Liver (tissue), 9 donors: Measurements from ENCODE around the gene KAT7. TPM values are rescaled to one million over a fixed set of nuclear protein-coding genes. Genes with fewer than 3 reads are reported as not detected.

Experiments
- DNase-seq: peaks from one replicate; pipeline ENCODE4 v3.0.0-alpha.2; 2017; ENCODE audit warnings: low spot score
- H3K27ac ChIP-seq, 2 donors: one replicate each; pipeline ENCODE4 v1.7.0; 2013; ENCODE audit warnings: inconsistent platforms in 2 of 2, low read length in 2 of 2, control low read depth in 1 of 2, low read depth in 1 of 2, mild to moderate bottlenecking in 1 of 2
- H3K27me3 ChIP-seq, 4 donors: one replicate each; pipeline versions ENCODE4 v1.6.1 to v1.7.0; 2013; ENCODE audit warnings: low read length in 3 of 4, inconsistent platforms in 1 of 4, mild to moderate bottlenecking in 1 of 4, moderate library complexity in 1 of 4; ENCODE audit not compliant: control insufficient read depth in 4 of 4, insufficient read depth in 4 of 4
- H3K36me3 ChIP-seq, 4 donors: one replicate each; pipeline versions ENCODE4 v1.6.1 to v1.7.0; 2013; ENCODE audit warnings: low read length in 3 of 4, mild to moderate bottlenecking in 3 of 4, low read depth in 1 of 4, moderate library complexity in 1 of 4; ENCODE audit not compliant: control insufficient read depth in 4 of 4, insufficient read depth in 3 of 4
- H3K4me1 ChIP-seq, 4 donors: one replicate each; pipeline versions ENCODE4 v1.6.1 to v1.7.0; 2013; ENCODE audit warnings: low read length in 3 of 4, mild to moderate bottlenecking in 3 of 4, moderate library complexity in 1 of 4; ENCODE audit not compliant: control insufficient read depth in 4 of 4, insufficient read depth in 4 of 4
- H3K4me3 ChIP-seq, 3 donors: one replicate each; pipeline versions ENCODE4 v1.6.1 to v1.7.0; 2013; ENCODE audit warnings: low read length in 3 of 3, control low read depth in 1 of 3, low read depth in 1 of 3, mild to moderate bottlenecking in 1 of 3
- H3K9ac ChIP-seq, 2 donors: one replicate each; pipeline ENCODE4 v1.7.0; 2013; ENCODE audit warnings: low read length in 2 of 2, mild to moderate bottlenecking in 2 of 2, moderate library complexity in 2 of 2, control low read depth in 1 of 2, low read depth in 1 of 2
- H3K9me3 ChIP-seq, 4 donors: one replicate each; pipeline versions ENCODE4 v1.6.1 to v1.7.0; 2013; ENCODE audit warnings: low read length in 3 of 4; ENCODE audit not compliant: control insufficient read depth in 4 of 4
- ATF3 ChIP-seq: IDR thresholded peaks from 2 replicates; pipeline ENCODE4 v1.6.1; 2016; ENCODE audit warnings: antibody characterized with exemption
- CTCF ChIP-seq: fragments of 150-350 bp; IDR thresholded peaks from 2 replicates; pipeline ENCODE4 v1.5.1; 2017; ENCODE audit warnings: improper control_type of control experiment, low read depth, low read length; ENCODE audit not compliant: missing input control
- EGR1 ChIP-seq, 2 donors: IDR thresholded peaks; 2 replicates each; pipeline ENCODE4 v1.6.1; 2016 to 2018; ENCODE audit warnings: antibody characterized with exemption in 2 of 2, low read depth in 2 of 2
- FOXA1 ChIP-seq: IDR thresholded peaks from 2 replicates; pipeline ENCODE4 v1.6.1; 2016; ENCODE audit warnings: antibody characterized with exemption
- GABPA ChIP-seq, 2 donors: IDR thresholded peaks in 1 of 2; conservative IDR thresholded peaks in 1 of 2; 2 replicates each; pipeline ENCODE4 v1.6.1; 2016; ENCODE audit warnings: antibody characterized with exemption in 2 of 2, mild to moderate bottlenecking in 1 of 2, moderate library complexity in 1 of 2
- HNF4A ChIP-seq, 2 donors: conservative IDR thresholded peaks; 2 replicates each; pipeline ENCODE4 v1.6.1; 2016; ENCODE audit warnings: antibody characterized with exemption in 2 of 2, mild to moderate bottlenecking in 2 of 2
- HNF4G ChIP-seq: IDR thresholded peaks from 2 replicates; pipeline ENCODE4 v1.6.1; 2016; ENCODE audit warnings: antibody characterized with exemption
- JUND ChIP-seq, 2 donors: IDR thresholded peaks; 2 replicates each; pipeline ENCODE4 v1.6.1; 2016; ENCODE audit warnings: antibody characterized with exemption in 2 of 2
- MAX ChIP-seq: IDR thresholded peaks from 2 replicates; pipeline ENCODE4 v1.6.1; 2016; ENCODE audit warnings: antibody characterized with exemption
- NR2F2 ChIP-seq: IDR thresholded peaks from 2 replicates; pipeline ENCODE4 v1.6.1; 2016; ENCODE audit warnings: antibody characterized with exemption
- SP1 ChIP-seq: IDR thresholded peaks from 2 replicates; pipeline ENCODE4 v1.6.1; 2018; ENCODE audit warnings: antibody characterized with exemption, mild to moderate bottlenecking
- TAF1 ChIP-seq: conservative IDR thresholded peaks from 2 replicates; pipeline ENCODE4 v1.6.1; 2016; ENCODE audit warnings: antibody characterized with exemption, mild to moderate bottlenecking
- YY1 ChIP-seq: IDR thresholded peaks from 2 replicates; pipeline ENCODE4 v1.6.1; 2016; ENCODE audit warnings: antibody characterized with exemption, mild to moderate bottlenecking
- ZBTB33 ChIP-seq: IDR thresholded peaks from 2 replicates; pipeline ENCODE4 v1.6.1; 2016; ENCODE audit warnings: antibody characterized with exemption
- whole genome bisulfite sequencing: extraction: QIAGEN DNeasy Blood & Tissue Kit; methylation state at CpG from one replicate; pipeline ENCODE4 v1.1.7; 2013; 5-methylcytosine and 5-hydroxymethylcytosine counted together
- polyA plus RNA-seq, 2 donors: library from polyadenylated mRNA; stranded (reverse) in 1 of 2; unstranded in 1 of 2; fragments of 200-250 nt in 1 of 2; fragments of >200 nt in 1 of 2; fragmentation: Nextera tagmentation in 1 of 2; extraction: Ambion mirVana in 1 of 2; gene quantifications; one replicate each; pipeline versions ENCODE4 v1.2.1 to v1.2.3, GENCODE V29; 2013 to 2015
- total RNA-seq, 2 donors: library from RNA; depleted of rRNA; stranded (reverse); fragments of >200 nt; gene quantifications; one replicate each; pipeline ENCODE4 v1.2.3, GENCODE V29; 2014
- TF ChIP-seq, protein P1 (sequence below): IDR thresholded peaks from 2 replicates; pipeline ENCODE4 v1.6.1; 2016; ENCODE audit warnings: antibody characterized with exemption, mild to moderate bottlenecking
- donor health status: healthy.
- donor health status: healthy.
- donor health status: healthy.
- donor health status: healthy.
- donor health status: healthy.

The KAT7 gene
- total and polyA plus RNA-seq, 4 donors: 6.1 to 24.2 (median 12.6) TPM

GRCh38 chr17:49746791-49747490 lies 41.5 kb upstream of the KAT7 start:
- H3K36me3 ChIP-seq: no peaks in the 10 kb centered on the region
- H3K4me3 ChIP-seq: no peak overlapping the region
- H3K9me3 ChIP-seq: no peaks in the 10 kb centered on the region
- H3K9ac ChIP-seq: peak overlapping the region in 1 of 2 donors; percentile 25
- 73% methylated on average over 5 of the region's 5 CpGs for WGBS
- TF ChIP-seq FOXA1 (no peak), MAX (no peak), CTCF (no peak), ZBTB33 (no peak), ATF3 (no peak), YY1 (no peak), NR2F2 (no peak), SP1 (no peak), GABPA (IDR thresholded peaks at IDR 0.05 in 1 of 2, conservative IDR thresholded peaks at IDR 0.05 in 1 of 2) (no peak), EGR1 (IDR thresholded peaks at IDR 0.05; ENCODE audit: low read depth in 2 of 2) (no peak), JUND (IDR thresholded peaks at IDR 0.05) (no peak), HNF4A (conservative IDR thresholded peaks at IDR 0.05) (no peak), HNF4G (no peak), TAF1 (no peak)
- TF ChIP-seq, protein P1, sequence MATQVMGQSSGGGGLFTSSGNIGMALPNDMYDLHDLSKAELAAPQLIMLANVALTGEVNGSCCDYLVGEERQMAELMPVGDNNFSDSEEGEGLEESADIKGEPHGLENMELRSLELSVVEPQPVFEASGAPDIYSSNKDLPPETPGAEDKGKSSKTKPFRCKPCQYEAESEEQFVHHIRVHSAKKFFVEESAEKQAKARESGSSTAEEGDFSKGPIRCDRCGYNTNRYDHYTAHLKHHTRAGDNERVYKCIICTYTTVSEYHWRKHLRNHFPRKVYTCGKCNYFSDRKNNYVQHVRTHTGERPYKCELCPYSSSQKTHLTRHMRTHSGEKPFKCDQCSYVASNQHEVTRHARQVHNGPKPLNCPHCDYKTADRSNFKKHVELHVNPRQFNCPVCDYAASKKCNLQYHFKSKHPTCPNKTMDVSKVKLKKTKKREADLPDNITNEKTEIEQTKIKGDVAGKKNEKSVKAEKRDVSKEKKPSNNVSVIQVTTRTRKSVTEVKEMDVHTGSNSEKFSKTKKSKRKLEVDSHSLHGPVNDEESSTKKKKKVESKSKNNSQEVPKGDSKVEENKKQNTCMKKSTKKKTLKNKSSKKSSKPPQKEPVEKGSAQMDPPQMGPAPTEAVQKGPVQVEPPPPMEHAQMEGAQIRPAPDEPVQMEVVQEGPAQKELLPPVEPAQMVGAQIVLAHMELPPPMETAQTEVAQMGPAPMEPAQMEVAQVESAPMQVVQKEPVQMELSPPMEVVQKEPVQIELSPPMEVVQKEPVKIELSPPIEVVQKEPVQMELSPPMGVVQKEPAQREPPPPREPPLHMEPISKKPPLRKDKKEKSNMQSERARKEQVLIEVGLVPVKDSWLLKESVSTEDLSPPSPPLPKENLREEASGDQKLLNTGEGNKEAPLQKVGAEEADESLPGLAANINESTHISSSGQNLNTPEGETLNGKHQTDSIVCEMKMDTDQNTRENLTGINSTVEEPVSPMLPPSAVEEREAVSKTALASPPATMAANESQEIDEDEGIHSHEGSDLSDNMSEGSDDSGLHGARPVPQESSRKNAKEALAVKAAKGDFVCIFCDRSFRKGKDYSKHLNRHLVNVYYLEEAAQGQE: no peak
- H3K27ac ChIP-seq: peak overlapping the region; percentile 27 to 53
- DNase-seq: no peak
- H3K4me1 ChIP-seq: peaks cover 6 to 28% (median 22%) of the 10 kb centered on the region in 4 donors
- H3K27me3 ChIP-seq: no peaks in the 10 kb centered on the region
